ENCODE measurements around the gene SUPT4H1. TPM values are rescaled to one million over a fixed set of nuclear protein-coding genes. Genes with fewer than 3 reads are reported as not detected.
"Not testable (repeated sequence)": the region's sequence is repeated elsewhere in the genome, so short reads cannot be mapped to it uniquely, and the experiment has no call there.

SUPT4H1 gene
- total RNA-seq, 1 donor from 2014 or later: 35.0 TPM

GRCh38 chr17:58363457-58364185, 11.6 kb upstream of the SUPT4H1 start:
- DNase-seq: no peak

DNA sequence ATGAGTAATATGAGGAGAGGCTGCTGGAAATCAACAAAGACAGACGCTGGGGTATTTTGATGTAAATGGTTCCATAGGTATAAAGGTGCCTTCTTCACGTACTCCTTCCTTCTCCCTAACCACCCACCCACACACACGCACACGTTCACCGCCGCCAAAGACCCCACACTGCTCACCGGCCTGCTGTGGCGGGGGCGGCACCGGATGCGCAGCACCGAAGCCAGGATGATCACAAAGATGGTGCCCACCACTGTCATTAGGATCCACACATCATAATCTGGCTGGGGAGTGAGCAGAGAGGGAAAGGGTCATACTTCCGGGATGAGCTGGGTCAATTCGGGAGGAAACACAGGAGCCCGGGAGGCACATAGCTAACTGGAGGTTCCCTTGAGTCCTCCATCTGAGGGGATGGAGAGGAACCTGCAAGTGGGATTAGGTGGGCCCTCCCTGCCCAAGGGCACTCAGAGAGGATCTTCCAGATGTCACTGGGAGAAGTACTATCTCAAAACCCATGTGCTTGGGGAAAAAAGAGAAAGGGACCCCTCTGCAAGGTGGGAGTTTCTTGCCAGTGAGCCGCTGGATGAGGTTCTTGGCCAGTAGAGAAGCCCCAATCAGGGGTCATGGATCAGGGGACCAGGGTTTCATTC, 10.5 kb upstream of the SUPT4H1 start:
- DNase-seq: no peak

DNA sequence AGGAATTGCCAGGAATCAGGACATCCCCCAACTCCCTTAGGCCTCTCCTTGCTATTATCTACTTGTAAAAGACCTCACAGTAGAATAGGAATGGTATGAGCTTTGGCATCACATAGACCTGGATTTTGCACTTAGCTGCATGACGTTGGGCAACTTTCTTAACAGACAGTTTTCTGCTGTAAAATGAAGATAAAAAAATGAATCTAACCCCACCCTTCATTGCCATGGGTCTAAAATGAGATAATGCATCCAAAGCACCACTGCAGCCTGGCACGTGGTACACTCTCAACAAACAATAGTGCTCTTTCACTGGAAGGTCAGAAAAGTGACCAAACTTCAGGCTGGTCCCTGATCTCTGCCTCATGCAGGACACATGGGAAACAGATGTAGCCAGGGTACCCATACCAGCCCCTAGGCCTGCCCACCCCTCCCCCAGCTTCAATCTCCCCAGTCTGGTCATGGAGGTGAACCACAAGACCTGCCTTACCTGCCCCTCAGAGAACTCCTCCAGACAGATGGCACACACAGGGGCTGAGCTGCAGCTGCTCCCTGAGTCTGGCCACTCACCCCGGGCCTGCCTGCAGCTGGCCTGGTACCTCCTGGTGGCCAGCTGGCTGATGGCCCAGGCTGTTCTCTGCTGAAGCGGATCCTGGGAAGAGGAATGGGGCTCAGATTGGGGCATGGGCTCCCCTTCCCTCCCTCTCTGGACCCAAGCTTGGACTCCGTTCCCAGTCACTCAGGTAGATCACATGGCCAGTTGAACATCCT, 8.5 kb upstream of the SUPT4H1 start:
- DNase-seq: no peak

DNA sequence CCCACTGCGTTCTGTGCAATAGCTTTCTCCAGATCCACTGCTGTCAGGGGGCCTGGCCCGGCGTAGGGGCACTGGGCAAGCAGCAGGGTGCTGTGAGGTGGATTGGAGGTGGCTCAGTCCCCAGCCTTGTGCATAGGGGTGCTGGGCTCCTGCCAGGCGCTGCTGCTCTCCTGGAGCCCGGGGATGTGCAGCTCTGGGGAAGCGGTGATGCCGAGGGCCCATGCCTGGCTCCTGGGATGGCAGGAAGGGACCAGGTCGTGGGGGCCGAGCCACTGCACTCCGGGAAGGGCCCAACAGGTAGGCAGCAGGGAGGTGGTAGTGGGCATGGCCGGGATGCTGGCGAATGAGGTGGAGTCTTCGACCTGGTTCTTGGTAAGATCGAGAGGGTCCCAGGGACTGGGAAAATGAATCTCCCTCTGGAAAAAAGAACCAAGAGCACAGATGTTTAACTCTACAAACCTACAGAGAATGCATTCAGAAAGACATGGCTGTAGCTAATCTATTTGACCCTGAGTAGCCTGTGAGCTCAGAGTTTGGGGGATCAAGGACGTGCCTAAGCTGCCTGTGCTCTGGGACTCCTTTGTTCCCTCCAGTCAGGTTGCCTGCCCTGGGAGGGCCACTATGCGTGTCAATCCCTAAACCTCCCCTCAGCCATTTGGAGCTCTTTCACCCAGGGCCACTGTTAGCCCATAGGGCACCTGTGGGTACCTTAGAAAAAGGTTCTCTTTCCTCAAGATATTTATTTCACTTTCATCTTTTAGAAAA, 6.6 kb upstream of the SUPT4H1 start:
- no peak for DNase-seq

- DNase-seq: no peak
Measured at GRCh38 chr17:58357312-58358297, 5.6 kb upstream of the SUPT4H1 start.

GRCh38 chr17:58356231-58356630, 4.2 kb upstream of the SUPT4H1 start:
- DNase-seq: no peak

- DNase-seq: no peak
Measured at GRCh38 chr17:58354541-58355216, 2.7 kb upstream of the SUPT4H1 start.

DNA sequence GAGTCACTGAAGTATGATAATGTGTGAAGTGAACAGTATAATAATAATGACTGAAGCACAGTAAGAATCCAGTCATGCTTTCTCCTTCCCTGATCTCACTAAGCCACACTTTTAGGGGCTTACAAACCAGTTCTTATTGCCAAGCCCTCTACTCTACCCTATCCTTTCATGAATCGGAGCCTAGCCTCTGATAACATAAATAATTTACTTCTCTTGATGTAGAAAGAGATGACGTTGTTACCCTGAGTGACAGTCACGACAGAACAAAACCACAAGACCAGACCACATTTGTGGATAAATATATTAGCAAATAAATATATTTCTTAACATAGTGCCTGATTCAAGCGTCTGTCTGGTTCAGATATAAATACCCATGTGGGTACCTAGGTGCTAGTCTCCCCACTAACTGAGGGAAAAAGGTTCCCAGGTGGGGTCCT, 1.4 kb upstream of the SUPT4H1 start:
- DNase-seq: no peak

- DNase-seq: peak; percentile 73
Measured at GRCh38 chr17:58352596-58353388, 791 bp upstream of the SUPT4H1 start.

GRCh38 chr17:58351182-58351581, 819 bp downstream of the SUPT4H1 start:
- no peak for DNase-seq

DNA sequence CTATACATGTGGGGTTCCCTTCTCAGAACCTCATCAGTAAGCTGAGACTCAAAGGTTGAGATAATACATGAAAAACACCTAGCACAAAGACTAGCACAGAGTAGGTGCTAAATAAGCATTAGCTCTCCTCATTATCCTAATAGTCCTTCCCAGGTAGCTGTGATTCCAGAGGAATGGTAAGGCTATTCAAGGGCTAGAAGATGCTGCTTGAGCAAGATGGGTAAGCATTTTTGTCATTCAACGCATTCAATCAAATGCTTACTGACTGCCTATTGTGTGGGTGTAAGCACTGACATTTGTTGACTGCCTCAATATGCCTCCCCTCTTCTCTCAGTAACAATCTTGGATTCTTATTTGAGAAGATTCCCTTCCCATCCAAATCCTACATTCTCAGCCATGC, 4.0 kb downstream of the SUPT4H1 start:
- no peak for DNase-seq

DNA sequence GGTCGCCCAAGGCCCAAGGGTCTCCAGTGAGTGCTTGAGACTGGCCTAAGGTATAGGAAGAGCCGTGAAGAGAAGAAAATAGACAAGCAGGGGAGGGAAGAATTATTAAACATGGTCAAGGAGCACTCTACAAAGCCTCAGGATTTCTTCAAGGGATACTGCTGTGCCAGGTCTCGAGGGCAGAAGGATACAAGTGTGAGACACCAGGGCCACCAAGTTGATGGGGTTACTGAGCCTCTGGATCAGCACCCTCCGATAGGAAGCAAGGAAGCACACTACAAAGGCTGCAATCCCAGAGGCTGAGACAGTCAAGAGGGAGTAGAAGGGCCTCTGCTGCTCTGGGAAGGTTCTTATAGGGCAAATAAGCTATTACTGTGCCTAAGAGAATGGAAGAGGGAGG, 6.5 kb downstream of the SUPT4H1 start:
- DNase-seq: no peak

DNA sequence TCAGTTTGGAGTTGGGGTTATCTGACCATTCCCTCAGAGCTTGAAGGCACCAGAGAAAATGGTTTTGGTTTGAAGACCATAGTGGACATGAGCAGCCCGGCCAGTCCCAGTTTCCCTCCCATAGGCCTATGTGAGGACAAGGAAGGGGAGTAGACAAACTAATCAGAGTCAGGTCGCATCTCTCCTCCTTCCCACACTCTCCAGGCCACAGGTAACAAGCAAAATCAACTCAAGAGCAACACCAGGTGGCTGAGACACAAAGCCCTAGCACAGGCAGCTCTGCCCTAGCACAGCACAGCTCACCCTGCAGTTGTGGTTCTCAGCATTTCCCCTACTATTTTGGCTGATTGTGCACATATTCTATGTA, 7.2 kb downstream of the SUPT4H1 start:
- DNase-seq: no peak

- no peak for DNase-seq
Measured at GRCh38 chr17:58344047-58344790, 7.8 kb downstream of the SUPT4H1 start.

DNA sequence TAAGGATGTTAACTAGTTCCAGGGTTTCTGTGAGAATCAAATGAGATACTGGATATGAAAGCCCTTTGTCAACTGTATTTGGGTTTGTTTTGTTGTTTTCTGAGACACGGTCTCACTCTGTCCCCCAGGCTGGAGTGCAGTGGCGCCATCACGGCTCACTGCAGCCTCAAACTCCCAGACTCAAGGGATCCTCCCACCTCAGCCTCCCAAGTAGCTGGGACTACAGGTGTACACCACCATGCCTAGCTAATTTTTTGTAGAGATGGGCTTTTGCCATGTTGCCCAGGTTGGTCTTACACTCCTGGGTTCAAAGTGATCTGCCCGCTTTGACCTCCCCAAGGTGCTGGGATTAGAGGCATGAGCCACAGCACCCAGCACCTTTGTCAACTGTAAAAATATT, 8.9 kb downstream of the SUPT4H1 start:
- DNase-seq: no peak

DNA sequence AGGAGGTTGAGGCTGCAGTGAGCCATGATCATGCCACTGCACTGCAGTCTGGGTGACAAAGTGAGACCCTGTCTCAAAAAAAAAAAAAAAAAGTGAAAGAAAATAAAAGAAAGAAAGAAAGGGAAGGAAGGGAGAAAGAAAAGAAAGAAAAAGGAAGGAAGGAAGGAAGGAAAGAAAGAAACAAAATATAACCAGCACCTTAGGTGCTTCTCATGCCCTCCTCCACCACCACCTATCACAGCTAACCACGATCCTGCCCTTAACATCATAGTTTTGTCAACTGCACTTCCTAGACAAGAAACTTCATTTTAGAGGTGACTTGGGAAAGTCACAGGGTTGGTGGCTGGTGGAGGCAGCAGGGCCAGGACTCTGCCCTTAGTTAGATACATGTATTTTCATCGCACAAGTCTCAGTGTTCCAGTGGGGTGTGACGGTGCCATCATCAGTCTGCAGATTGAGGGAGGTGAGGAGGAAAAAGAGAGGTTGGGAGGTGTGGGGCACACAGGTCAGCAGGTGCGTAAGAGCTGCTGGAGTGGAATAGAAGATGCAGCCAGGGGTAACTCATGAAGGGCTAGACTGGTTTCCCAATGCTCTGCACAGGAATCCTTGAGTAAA, 10.0 kb downstream of the SUPT4H1 start:
- no peak for DNase-seq

GRCh38 chr17:58341136-58341860, 10.7 kb downstream of the SUPT4H1 start:
- not testable (repeated sequence) for DNase-seq

GRCh38 chr17:58340405-58340876, 11.6 kb downstream of the SUPT4H1 start:
- no peak for DNase-seq
